LNCaP clone FGC (cell line): Measurements from ENCODE around the gene SCN8A.

Source experiments
- DNase-seq: peaks from one replicate; pipeline ENCODE4 v3.0.0-alpha.2; 2011; ENCODE audit warnings: low read depth
- H3K4me3 ChIP-seq: 2 replicates; pipeline ENCODE4 v1.5.1; 2011; ENCODE audit warnings: mild to moderate bottlenecking, low read depth, low read length, control low read depth
- TF ChIP-seq, protein P1 (sequence below): IDR thresholded peaks from 2 replicates; pipeline ENCODE4 v1.5.1; 2012; ENCODE audit warnings: mild to moderate bottlenecking; ENCODE audit not compliant: control insufficient read depth, insufficient read depth; ENCODE audit errors: extremely low read depth

The SCN8A gene

DNA sequence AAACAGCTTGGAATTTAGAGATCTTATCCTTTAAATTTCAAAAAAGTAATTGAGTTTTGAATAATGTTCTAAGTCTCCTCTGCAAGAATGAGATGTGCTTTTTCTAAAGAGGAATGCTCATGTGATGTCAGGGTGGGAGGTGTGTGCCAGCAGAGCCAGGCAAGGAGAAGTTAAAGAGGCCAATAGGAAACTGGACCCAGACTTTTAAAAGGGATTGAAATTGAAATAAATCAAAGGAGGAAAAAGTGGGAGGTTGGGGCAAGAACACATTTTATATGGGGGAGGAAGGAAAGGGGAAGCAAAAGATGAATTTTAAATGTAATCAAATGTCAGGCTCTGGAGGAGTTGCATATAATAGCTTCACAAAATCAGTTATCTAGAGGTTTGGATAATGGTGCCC lies 131.4 kb downstream of the SCN8A start:
- no peak for DNase-seq
- TF ChIP-seq, protein P1, sequence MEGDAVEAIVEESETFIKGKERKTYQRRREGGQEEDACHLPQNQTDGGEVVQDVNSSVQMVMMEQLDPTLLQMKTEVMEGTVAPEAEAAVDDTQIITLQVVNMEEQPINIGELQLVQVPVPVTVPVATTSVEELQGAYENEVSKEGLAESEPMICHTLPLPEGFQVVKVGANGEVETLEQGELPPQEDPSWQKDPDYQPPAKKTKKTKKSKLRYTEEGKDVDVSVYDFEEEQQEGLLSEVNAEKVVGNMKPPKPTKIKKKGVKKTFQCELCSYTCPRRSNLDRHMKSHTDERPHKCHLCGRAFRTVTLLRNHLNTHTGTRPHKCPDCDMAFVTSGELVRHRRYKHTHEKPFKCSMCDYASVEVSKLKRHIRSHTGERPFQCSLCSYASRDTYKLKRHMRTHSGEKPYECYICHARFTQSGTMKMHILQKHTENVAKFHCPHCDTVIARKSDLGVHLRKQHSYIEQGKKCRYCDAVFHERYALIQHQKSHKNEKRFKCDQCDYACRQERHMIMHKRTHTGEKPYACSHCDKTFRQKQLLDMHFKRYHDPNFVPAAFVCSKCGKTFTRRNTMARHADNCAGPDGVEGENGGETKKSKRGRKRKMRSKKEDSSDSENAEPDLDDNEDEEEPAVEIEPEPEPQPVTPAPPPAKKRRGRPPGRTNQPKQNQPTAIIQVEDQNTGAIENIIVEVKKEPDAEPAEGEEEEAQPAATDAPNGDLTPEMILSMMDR, result no peak
- H3K4me3 ChIP-seq, result no peak overlapping the region

- no peak for DNase-seq
- no peak overlapping the region for H3K4me3 ChIP-seq
- TF ChIP-seq, protein P1, result no peak
These were observed 135.1 kb downstream of the SCN8A start for GRCh38 chr12:51726161-51726560.

DNA sequence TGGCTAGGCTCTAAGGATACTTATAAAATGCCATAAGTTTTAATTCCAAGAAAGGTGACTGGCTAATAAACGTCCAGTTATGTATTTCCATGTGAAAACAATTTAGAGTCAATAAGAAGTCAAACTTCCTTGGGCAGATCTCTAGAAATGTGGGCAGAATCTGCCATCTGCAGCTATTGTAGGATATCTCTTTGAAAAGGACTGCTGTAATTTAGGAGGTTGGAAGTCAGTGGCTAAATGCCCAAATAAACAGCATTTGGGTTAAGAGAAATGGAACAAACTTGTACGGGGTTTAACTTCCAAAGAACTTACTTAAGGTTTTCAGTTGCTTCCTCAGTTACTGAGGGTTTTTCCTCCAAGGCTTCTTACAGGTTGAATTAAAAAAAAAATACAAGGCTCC lies 135.9 kb downstream of the SCN8A start:
- no peak for DNase-seq
- TF ChIP-seq, protein P1, result no peak
- no peak overlapping the region for H3K4me3 ChIP-seq

DNA sequence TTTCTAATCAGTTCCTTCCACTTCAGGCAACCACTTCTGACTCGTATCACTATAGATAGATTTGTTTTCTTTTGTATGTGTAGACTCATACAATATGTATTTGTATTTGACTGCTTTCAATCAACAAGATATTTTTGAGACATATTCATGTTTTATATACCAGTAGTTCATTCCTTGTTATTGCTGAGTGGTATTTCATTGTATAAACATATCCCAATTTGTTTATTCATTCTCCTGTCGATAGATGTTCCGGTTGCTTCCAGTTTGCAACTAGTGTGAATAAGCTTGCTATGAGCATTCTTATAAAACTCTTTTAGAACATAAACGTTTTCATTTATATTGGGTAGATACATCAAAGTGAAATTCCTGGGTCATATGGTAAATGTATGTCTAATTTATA lies 138.3 kb downstream of the SCN8A start:
- TF ChIP-seq, protein P1, result no peak
- no peak for DNase-seq
- no peak overlapping the region for H3K4me3 ChIP-seq

DNA sequence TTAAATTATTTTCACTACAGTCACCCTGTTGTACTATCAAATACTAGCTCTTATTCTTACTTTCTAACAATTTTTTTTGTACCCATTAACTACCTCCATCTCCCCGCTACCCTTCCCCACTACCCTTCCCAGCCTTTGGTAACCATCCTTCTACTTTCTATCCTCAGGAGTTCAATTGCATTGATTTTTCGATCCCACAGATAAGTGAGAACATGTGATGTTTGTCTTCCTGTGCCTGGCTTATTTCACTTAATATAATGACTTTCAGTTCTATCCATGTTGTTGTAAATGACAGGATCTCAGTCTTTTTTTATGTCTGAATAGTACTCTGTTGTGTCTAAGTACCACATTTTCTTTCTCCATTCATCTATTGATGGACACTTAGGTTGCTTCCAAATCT lies 139.7 kb downstream of the SCN8A start:
- DNase-seq, result no peak
- no peak overlapping the region for H3K4me3 ChIP-seq
- TF ChIP-seq, protein P1, result no peak

GRCh38 chr12:51740536-51740935 lies 149.5 kb downstream of the SCN8A start:
- DNase-seq, result no peak
- H3K4me3 ChIP-seq, result no peak overlapping the region
- TF ChIP-seq, protein P1, result no peak

DNA sequence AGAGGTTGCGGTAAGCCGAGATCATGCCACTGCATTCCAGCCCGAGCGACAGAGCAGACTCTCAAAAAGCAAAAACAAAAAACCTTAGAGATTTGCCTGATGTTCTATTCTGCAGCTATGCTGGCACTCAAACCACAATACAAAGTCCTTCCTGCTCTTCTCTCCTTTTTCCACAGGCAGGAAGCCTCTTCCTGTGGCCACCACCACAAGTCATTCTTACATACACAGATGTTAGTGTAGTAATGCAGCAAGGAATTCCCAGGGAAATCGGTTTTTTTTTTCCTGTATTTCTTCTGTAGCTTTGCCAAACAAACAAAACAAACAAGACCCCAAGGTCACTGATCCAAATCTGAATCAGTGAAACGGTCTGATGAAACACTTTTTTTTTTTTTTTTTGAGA lies 153.2 kb downstream of the SCN8A start:
- TF ChIP-seq, protein P1, result no peak
- H3K4me3 ChIP-seq, result no peak overlapping the region
- no peak for DNase-seq
